ENCODE results near the gene LDLRAD3. TPM values are rescaled to one million over a fixed set of nuclear protein-coding genes. Genes with fewer than 3 reads are reported as not detected.
A peak's percentile ranks its signal among the peaks of the same experiment; 100 is the strongest.

Gene LDLRAD3
- total RNA-seq, 1 donor: 3.9 TPM

GRCh38 chr11:35995681-35996271 lies 51.9 kb downstream of the LDLRAD3 start:
- DNase-seq (ENCODE audit: low read depth): peak; percentile 30
- TF ChIP-seq CTCF (IDR thresholded peaks at IDR 0.05; ENCODE audit: insufficient read depth, low read depth, low read length): no peak
- no peak overlapping the region for H3K4me3 ChIP-seq (ENCODE audit: low read depth, low read length)

GRCh38 chr11:35997902-35998520 lies 54.1 kb downstream of the LDLRAD3 start:
- no peak for TF ChIP-seq CTCF (IDR thresholded peaks at IDR 0.05; ENCODE audit: insufficient read depth, low read depth, low read length)
- H3K4me3 ChIP-seq (ENCODE audit: low read depth, low read length): no peak overlapping the region
- no peak for DNase-seq (ENCODE audit: low read depth)

GRCh38 chr11:35998634-35999033 lies 54.8 kb downstream of the LDLRAD3 start:
- DNase-seq (ENCODE audit: low read depth): no peak
- no peak overlapping the region for H3K4me3 ChIP-seq (ENCODE audit: low read depth, low read length)
- no peak for TF ChIP-seq CTCF (IDR thresholded peaks at IDR 0.05; ENCODE audit: insufficient read depth, low read depth, low read length)

GRCh38 chr11:36000616-36001190 lies 56.8 kb downstream of the LDLRAD3 start:
- no peak for TF ChIP-seq CTCF (IDR thresholded peaks at IDR 0.05; ENCODE audit: insufficient read depth, low read depth, low read length)
- no peak for DNase-seq (ENCODE audit: low read depth)

GRCh38 chr11:36002196-36002595 lies 58.3 kb downstream of the LDLRAD3 start:
- no peak for DNase-seq (ENCODE audit: low read depth)
- H3K4me3 ChIP-seq (ENCODE audit: low read depth, low read length): no peak overlapping the region
- no peak for TF ChIP-seq CTCF (IDR thresholded peaks at IDR 0.05; ENCODE audit: insufficient read depth, low read depth, low read length)

More at GRCh38 chr11:36000616-36001190, 56.8 kb downstream of the LDLRAD3 start:
- no peak overlapping the region for H3K4me3 ChIP-seq (ENCODE audit: low read depth, low read length)

GRCh38 chr11:36002796-36003195 lies 58.9 kb downstream of the LDLRAD3 start:
- DNase-seq (ENCODE audit: low read depth): no peak
- no peak for TF ChIP-seq CTCF (IDR thresholded peaks at IDR 0.05; ENCODE audit: insufficient read depth, low read depth, low read length)
- H3K4me3 ChIP-seq (ENCODE audit: low read depth, low read length): no peak overlapping the region

Data from fibroblast of villous mesenchyme (primary cell).